Measurements from ENCODE around the gene RAB3IL1. TPM values are rescaled to one million over a fixed set of nuclear protein-coding genes. Genes with fewer than 3 reads are reported as not detected.
A peak's percentile ranks its signal among the peaks of the same experiment; 100 is the strongest.

RAB3IL1 gene
- total and polyA plus RNA-seq, 9 of the 15 experiments (the other 6 are each of a cell fraction or from before 2014, with no cell fraction given): 0.15 to 42.6 (median 15.5) TPM

GRCh38 chr11:61964058-61964665, 46.8 kb upstream of the RAB3IL1 start (continued):
- TF ChIP-seq CHD7 (IDR thresholded peaks at IDR 0.05; ENCODE audit: low read depth, low read length): no peak
- no peak for TF ChIP-seq ZNF239 (CRISPR knock-in tag; IDR thresholded peaks at IDR 0.05)
- TF ChIP-seq RBFOX2 (IDR thresholded peaks at IDR 0.05; ENCODE audit: low read depth, low read length): peak; percentile 52; the same call in 1 of the 2 replicates
- no peak for TF ChIP-seq SMAD2 (IDR thresholded peaks at IDR 0.05; ENCODE audit: low read depth, low read length)
- no peak for TF ChIP-seq PTRF (tag; IDR thresholded peaks at IDR 0.05)
- TF ChIP-seq, protein P1, sequence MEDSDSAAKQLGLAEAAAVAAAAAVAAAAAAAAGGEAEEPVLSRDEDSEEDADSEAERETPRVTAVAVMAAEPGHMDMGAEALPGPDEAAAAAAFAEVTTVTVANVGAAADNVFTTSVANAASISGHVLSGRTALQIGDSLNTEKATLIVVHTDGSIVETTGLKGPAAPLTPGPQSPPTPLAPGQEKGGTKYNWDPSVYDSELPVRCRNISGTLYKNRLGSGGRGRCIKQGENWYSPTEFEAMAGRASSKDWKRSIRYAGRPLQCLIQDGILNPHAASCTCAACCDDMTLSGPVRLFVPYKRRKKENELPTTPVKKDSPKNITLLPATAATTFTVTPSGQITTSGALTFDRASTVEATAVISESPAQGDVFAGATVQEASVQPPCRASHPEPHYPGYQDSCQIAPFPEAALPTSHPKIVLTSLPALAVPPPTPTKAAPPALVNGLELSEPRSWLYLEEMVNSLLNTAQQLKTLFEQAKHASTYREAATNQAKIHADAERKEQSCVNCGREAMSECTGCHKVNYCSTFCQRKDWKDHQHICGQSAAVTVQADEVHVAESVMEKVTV (CRISPR knock-in tag; IDR thresholded peaks at IDR 0.05): peak; percentile 31; the same call in 1 of the 2 replicates
- no peak for TF ChIP-seq ZSCAN32 (CRISPR knock-in tag; IDR thresholded peaks at IDR 0.05)
- TF ChIP-seq, protein P2, sequence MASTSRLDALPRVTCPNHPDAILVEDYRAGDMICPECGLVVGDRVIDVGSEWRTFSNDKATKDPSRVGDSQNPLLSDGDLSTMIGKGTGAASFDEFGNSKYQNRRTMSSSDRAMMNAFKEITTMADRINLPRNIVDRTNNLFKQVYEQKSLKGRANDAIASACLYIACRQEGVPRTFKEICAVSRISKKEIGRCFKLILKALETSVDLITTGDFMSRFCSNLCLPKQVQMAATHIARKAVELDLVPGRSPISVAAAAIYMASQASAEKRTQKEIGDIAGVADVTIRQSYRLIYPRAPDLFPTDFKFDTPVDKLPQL (IDR thresholded peaks at IDR 0.05; ENCODE audit: extremely low read depth, insufficient read length): no peak
- no peak for TF ChIP-seq KLF16 (IDR thresholded peaks at IDR 0.05)
- TF ChIP-seq RCOR1 (IDR thresholded peaks at IDR 0.05; ENCODE audit: borderline replicate concordance in 1 of 2, low read depth in 2 of 2, low read length in 2 of 2): no peak
- TF ChIP-seq NCOA6 (IDR thresholded peaks at IDR 0.05): no peak
- no peak for TF ChIP-seq PHB2 (IDR thresholded peaks at IDR 0.05; ENCODE audit: low read depth)
- TF ChIP-seq, protein P3, sequence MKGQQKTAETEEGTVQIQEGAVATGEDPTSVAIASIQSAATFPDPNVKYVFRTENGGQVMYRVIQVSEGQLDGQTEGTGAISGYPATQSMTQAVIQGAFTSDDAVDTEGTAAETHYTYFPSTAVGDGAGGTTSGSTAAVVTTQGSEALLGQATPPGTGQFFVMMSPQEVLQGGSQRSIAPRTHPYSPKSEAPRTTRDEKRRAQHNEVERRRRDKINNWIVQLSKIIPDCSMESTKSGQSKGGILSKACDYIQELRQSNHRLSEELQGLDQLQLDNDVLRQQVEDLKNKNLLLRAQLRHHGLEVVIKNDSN (CRISPR knock-in tag; IDR thresholded peaks at IDR 0.05): no peak
- 0 out of 4 replicates have a peak, but pooled peaks of 1 of the 2 experiments have one; percentile 14 for TF ChIP-seq MAZ (CRISPR knock-in tag; conservative IDR thresholded peaks at IDR 0.05 in 1 of 2, IDR thresholded peaks at IDR 0.05 in 1 of 2)

Data from K562 (cell line).